ENCODE data around the gene EPHB2.

EPHB2 gene

GRCh38 chr1:22865736-22866135 is 155.1 kb downstream of the EPHB2 start:
- DNase-seq: no peak

GRCh38 chr1:22866868-22867267 is 156.2 kb downstream of the EPHB2 start:
- DNase-seq: no peak

GRCh38 chr1:22868331-22868730 is 157.7 kb downstream of the EPHB2 start:
- no peak for DNase-seq

- DNase-seq: no peak
Observed at GRCh38 chr1:22869325-22869724, 158.7 kb downstream of the EPHB2 start.

GRCh38 chr1:22870201-22870871 is 159.7 kb downstream of the EPHB2 start:
- no peak for DNase-seq

DNA sequence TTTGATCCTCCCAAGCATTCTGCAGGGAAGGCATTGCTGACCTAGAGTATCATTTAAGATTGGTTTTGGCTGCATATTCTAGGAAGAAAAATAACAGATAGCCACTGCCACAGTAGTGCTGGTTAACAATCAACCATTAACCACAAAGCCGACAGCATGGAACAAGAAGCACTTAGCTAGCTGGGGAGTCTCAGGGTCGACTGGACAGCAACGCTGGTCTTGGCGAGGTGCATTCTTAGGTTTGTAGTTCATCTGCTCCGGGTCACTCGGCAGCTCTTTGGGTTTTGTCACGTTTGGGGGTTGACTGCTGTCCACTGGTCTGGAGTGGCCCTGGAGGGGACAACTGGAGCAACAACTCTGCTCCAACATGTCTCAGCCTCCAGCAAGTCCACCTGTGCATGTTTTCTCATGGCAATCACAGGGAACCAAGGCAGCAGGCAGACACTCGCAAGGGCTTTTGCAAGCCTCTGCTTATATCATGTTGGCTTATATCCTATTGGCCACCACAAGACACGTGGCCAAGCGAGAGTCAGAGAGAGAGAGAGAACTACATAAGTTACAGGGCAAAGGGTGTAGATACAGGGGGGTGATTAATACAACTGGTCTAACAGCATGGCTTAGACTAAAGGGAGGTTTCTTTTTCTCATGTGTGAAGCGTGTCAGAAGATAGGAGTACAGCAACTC is 162.5 kb downstream of the EPHB2 start:
- DNase-seq: no peak

GRCh38 chr1:22874785-22875184 is 164.1 kb downstream of the EPHB2 start:
- DNase-seq: no peak

DNA sequence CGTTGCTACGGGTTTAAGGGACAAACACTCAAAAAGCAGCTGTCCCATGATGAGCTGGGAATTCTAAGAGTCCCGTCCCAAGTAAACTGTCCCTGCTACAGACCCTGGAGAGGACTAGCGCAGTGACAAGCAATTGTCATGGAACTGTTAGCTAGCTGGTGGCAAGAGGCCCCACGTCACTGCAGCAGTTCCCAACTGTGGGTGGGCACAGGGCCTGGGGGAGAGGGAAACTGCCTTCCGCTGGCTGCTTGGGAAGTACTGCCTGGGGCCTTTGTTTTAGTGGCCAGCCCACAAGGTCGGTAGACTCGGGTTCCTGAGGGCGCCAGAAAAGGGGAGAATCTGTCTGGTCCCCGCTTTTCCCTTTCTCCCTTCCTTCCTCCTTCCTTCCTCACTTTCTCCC is 164.6 kb downstream of the EPHB2 start:
- DNase-seq: no peak

GRCh38 chr1:22875841-22876240 is 165.2 kb downstream of the EPHB2 start:
- no peak for DNase-seq

GRCh38 chr1:22876359-22877111 is 165.9 kb downstream of the EPHB2 start:
- no peak for DNase-seq

DNA sequence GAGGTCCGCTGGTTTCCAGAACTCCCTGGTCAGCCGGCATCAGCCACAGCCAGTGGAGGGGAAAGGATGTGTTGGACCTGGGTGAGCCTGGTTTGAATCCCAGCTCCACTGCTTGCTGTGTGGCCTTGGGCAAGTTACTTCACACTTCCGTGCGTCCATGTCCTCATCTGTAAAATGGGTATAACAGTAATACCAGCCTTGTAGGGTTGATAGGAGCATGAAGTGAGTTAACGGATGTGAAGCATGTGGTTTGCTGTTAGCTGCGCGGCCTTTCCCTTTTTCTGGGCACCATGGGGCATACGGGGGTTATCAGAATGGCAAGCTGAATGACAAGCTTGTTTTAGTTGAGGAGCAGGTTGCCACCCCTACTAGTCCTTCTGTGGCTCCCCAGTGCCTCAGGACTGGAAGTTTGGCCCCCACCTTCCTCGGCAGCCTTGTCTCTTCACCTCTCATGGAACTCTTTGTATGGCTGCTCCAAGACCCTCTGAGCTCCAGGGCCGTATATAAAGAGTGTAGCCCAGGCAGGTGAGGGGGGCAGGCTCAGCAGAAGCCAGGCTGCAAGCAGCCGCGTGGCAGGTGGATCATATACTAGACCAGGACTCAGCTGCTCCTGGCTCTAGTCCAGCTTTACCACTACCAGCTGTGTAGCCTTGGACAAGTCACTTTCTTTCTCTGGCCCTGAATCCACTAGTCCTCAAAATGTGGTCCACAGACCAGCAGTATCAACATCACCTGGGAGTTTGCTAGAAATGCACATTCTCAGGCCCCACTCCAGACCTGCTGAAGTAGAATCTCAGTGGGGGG is 166.7 kb downstream of the EPHB2 start:
- DNase-seq: no peak

GRCh38 chr1:22877980-22878379 is 167.3 kb downstream of the EPHB2 start:
- no peak for DNase-seq

DNA sequence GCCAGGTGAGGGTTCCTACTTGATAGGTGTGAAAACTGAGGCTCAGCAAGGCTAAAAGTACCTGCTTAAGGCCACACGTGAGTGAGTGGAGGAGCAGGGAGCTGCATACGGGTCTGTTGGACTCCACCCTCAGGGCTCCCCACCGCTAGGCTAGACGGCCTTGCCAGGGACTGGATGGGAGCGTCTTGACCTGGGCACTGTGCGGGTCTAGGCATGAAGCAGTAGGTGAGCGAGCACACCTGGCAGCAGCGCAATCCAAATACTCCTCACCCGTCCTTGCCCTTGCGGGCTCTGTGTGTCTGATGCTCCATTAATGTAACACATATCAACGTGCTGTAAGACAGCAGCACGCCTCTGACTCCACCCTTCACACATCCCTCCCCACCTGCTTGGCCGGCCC is 168.0 kb downstream of the EPHB2 start:
- DNase-seq: no peak

DNA sequence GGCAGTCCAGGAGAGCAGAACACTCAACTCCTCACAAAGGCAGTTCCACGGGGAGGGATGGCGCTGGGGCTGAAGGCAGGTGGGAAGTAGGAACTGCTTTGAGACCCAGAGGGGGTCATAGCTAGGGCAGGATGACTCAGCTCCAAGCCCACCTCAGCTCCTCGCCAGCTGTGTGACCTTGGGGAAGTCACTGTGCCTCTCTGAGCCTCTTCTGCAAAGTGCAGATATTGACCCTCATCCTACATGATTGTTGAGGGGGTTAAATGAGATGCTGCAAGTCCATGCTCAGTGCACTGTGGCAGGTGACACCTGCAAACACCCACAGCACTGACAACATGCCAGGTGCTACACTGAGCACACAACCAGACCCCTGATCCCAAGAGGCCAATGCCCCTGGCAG is 168.8 kb downstream of the EPHB2 start:
- no peak for DNase-seq

DNA sequence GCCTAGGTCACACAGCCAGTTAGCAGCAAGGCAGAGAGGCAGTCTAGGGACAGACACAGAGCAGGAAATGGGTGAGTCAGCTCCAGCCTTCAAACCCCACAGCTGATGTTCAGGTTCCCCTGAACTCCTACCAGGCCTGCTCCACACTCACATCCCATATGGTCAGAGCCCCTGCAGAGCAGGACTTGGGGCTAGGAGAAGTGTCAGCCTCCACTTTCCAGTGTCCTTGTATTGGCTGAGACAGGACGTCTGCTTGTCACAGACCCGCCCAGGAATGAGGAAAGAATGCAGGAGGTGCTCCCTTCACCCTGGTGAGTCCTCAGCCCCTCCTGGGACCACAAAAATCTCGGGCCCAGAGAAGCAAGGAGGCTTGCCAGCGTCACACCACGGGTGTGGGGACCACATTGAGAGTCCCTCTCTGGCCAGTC is 169.5 kb downstream of the EPHB2 start:
- DNase-seq: no peak

DNA sequence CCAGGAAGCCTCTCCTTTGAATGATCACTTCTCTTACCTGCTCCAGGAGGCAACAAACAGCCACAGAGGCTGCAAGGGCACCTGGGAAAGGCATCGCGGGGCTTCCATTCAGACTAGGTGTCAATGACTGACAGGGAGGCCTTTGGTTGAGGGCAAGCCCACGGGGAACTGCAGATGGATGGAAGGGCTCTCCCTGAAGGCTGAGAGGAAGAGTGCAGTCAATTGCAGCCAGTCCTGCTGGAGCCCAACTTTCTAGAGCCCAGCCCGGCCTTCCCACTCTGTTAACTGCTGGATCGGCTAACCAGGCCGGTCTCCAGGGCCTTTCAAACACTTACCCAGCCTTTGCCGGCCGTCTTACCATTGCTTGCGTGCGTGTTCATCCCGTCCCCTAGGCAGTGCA is 172.8 kb downstream of the EPHB2 start:
- no peak for DNase-seq

DNA sequence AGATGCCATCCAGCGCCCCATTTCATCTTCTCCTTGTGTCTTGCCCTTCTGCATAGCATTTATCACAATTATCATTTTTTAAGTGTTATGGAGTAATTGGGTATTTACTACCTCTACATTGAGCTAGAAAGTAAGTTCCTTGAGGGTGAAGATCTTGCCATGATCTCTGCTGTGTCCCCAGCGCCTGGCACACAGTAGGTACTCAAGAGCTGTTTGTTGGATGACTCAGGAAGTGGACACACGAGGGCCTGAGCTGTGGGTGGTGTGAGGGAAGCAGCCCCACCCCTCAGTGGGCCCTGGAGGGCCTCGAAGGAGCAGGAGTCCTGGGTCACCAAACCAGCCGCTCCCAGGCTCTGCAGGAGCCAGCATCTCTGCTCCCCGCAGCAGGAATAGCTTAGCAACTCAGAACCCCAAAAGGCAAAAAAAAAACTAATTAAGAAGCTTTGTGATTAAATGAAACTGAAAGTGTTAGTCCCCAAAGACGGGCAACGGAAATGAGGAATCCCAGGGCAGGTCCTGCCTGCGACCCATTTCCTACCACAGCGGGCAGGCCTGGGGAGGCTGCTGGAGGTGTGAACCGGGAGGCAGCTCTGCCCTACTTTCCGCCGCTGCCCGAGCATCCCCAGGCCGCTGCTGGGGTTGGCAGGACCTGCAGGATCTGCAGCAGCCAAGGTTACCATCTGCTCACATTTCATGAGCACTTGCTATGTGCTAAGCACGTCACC is 174.3 kb downstream of the EPHB2 start:
- DNase-seq: peak; percentile 14 to 38

- no peak for DNase-seq
Observed at GRCh38 chr1:22886211-22886610, 175.6 kb downstream of the EPHB2 start.

GRCh38 chr1:22887491-22887890 is 176.9 kb downstream of the EPHB2 start:
- DNase-seq: no peak

- no peak for DNase-seq
Observed at GRCh38 chr1:22888320-22889075, 177.9 kb downstream of the EPHB2 start.

GRCh38 chr1:22889213-22889827 is 178.7 kb downstream of the EPHB2 start:
- DNase-seq: peak in 1 of 2 donors; percentile 32
